Endothelial cell of umbilical vein (primary cell): ENCODE measurements around the gene LMTK2. TPM values are rescaled to one million over a fixed set of nuclear protein-coding genes. Genes with fewer than 3 reads are reported as not detected.

Source experiments
- BruUV-seq: library from RNA; stranded (reverse); fragments of 400-500 nt; replicated peaks from 2 replicates; lab custom pipeline; 2021; lab: Mats Ljungman, UMichigan
- CTCF ChIA-PET: fragments of 300-600, 350-600 bp; sonication (Branson Sonifier 250); formaldehyde crosslinking; loops from one replicate; lab custom pipeline; 2021; ENCODE audit warnings: antibody characterized with exemption, inconsistent platforms; lab: Charles Lee
- POLR2A ChIA-PET: fragments of 300-600, 350-600 bp; sonication (Branson Sonifier 250); formaldehyde crosslinking; loops from one replicate; lab custom pipeline; 2021; ENCODE audit warnings: antibody characterized with exemption, inconsistent platforms; lab: Charles Lee
- DNase-seq: peaks from one replicate; pipeline ENCODE4 v3.0.0-alpha.2; 2011; ENCODE audit warnings: low read depth, low spot score
- FAIRE-seq: peaks from 2 replicates; lab custom pipeline; 2011; peaks lifted over from hg19 to GRCh38; lab: Jason Lieb, UNC
- H2AFZ ChIP-seq: 2 replicates; pipeline ENCODE4 v1.6.0; 2012; ENCODE audit warnings: low read depth, low read length, control low read depth, inconsistent platforms
- H3K27ac ChIP-seq: 2 replicates; pipeline ENCODE4 v1.5.1; 2011; ENCODE audit warnings: low read depth, mild to moderate bottlenecking, control low read depth, low read length, moderate library complexity; ENCODE audit not compliant: insufficient read depth
- H3K27me3 ChIP-seq, 2 experiments: 2 replicates each; pipeline versions ENCODE4 v1.6.0 to v1.6.1; 2011; ENCODE audit warnings: low read length in 2 of 2, mixed read lengths in 1 of 2; ENCODE audit not compliant: control insufficient read depth in 2 of 2, insufficient read depth in 2 of 2
- H3K36me3 ChIP-seq, 2 experiments: 2 replicates in 1 of 2; 3 replicates in 1 of 2; pipeline ENCODE4 v1.5.1; 2011; ENCODE audit warnings: low read length in 2 of 2, mild to moderate bottlenecking in 1 of 2, moderate library complexity in 1 of 2; ENCODE audit not compliant: control insufficient read depth in 2 of 2, insufficient read depth in 2 of 2; ENCODE audit errors: extremely low read depth in 1 of 2
- H3K4me1 ChIP-seq: 3 replicates; pipeline ENCODE4 v1.5.1; 2011; ENCODE audit warnings: mild to moderate bottlenecking, low read length; ENCODE audit not compliant: control insufficient read depth, insufficient read depth; ENCODE audit errors: extremely low read depth
- H3K4me2 ChIP-seq: 2 replicates; pipeline ENCODE4 v1.6.1; 2011; ENCODE audit warnings: low read length, control low read depth, mixed read lengths; ENCODE audit not compliant: insufficient read depth
- H3K4me3 ChIP-seq, 3 experiments: fragments of 200-600 bp in 1 of 3; sonication (generic), shearing (Covaris generic) in 1 of 3; replicated peaks in 1 of 3; 2 replicates each; pipeline ENCODE4 v1.5.1; 2011 to 2016; ENCODE audit warnings: control low read depth in 3 of 3, low read length in 3 of 3, mild to moderate bottlenecking in 2 of 3, inconsistent platforms in 1 of 3, low read depth in 1 of 3, moderate library complexity in 1 of 3; ENCODE audit not compliant: insufficient read depth in 1 of 3
- H3K79me2 ChIP-seq: 2 replicates; pipeline ENCODE4 v1.6.0; 2012; ENCODE audit warnings: low read length, inconsistent platforms; ENCODE audit not compliant: control insufficient read depth, insufficient read depth
- H3K9ac ChIP-seq: replicated peaks from 2 replicates; pipeline ENCODE3; 2011; ENCODE audit warnings: low read length, control low read depth; ENCODE audit not compliant: insufficient read depth; ENCODE audit errors: extremely low read depth
- H3K9me1 ChIP-seq: replicated peaks from 3 replicates; pipeline ENCODE4 v1.6.0; 2011; ENCODE audit warnings: mild to moderate bottlenecking, low read length; ENCODE audit not compliant: control insufficient read depth, insufficient read depth; ENCODE audit errors: extremely low read depth
- H3K9me3 ChIP-seq: replicated peaks from 2 replicates; pipeline ENCODE4 v1.5.1; 2012; ENCODE audit warnings: low read length, inconsistent platforms; ENCODE audit not compliant: control insufficient read depth, insufficient read depth
- H4K20me1 ChIP-seq: replicated peaks from 2 replicates; pipeline ENCODE3; 2011; ENCODE audit warnings: mild to moderate bottlenecking, low read length; ENCODE audit not compliant: control insufficient read depth, insufficient read depth; ENCODE audit errors: extremely low read depth
- EZH2 ChIP-seq: IDR thresholded peaks from 2 replicates; pipeline ENCODE4 v1.6.1; 2012; ENCODE audit warnings: borderline replicate concordance, low read depth, mild to moderate bottlenecking, moderate library complexity, low read length, inconsistent platforms; ENCODE audit not compliant: severe bottlenecking
- FOS ChIP-seq: IDR thresholded peaks from 2 replicates; pipeline ENCODE4 v1.6.1; 2011; ENCODE audit warnings: mild to moderate bottlenecking, low read length, moderate library complexity, borderline replicate concordance; ENCODE audit not compliant: insufficient read depth
- POLR2A ChIP-seq: IDR thresholded peaks from 2 replicates; pipeline ENCODE4 v1.6.1; 2012; ENCODE audit warnings: low read depth, mild to moderate bottlenecking, control low read depth, low read length
- POLR2AphosphoS5 ChIP-seq: IDR thresholded peaks from 2 replicates; pipeline ENCODE4 v1.6.1; 2012; ENCODE audit warnings: low read depth, mild to moderate bottlenecking, control low read depth, low read length, moderate library complexity; ENCODE audit not compliant: insufficient read depth
- dilution Hi-C: fragments of 300-500 bp; cut with MboI; formaldehyde crosslinking; loops from one replicate; pipeline ENCODE4 v1.15.0; 2019; ENCODE audit warnings: low sequenced_read_pairs; ENCODE audit not compliant: extremely low pct_ligation_motif_present
- intact Hi-C: fragments of 100-400 bp; cut with micrococcal nuclease; formaldehyde crosslinking; loops from one replicate; pipeline ENCODE4 v1.10.0; 2022
- polyA plus RNA-seq, 4 experiments: library from polyadenylated mRNA; depleted of rRNA in 3 of 4; stranded (reverse) in 3 of 4; unstranded in 1 of 4; fragments of >200 nt; gene quantifications; 2 replicates each; pipeline versions ENCODE4 v1.2.1 to v1.2.3, GENCODE V29; 2011 to 2012; ENCODE audit warnings: missing spikeins in 1 of 4
- total RNA-seq: library from RNA; stranded (reverse); gene quantifications from 2 replicates; pipeline ENCODE4 v1.2.3, GENCODE V29; 2021

The LMTK2 gene
- total and polyA plus RNA-seq, 2 donors (not counting 3 experiments of a cell fraction or from before 2014, with no cell fraction given): 5.9 to 13.8 TPM

GRCh38 chr7:98212532-98213041 is 105.9 kb downstream of the LMTK2 start:
- no peaks in the 10 kb centered on the region for H4K20me1 ChIP-seq
- no peak for FAIRE-seq
- BruUV-seq: no TSS peak

GRCh38 chr7:98213296-98213887 is 106.7 kb downstream of the LMTK2 start:
- dilution Hi-C loops: no loop called here
- TF ChIP-seq EZH2 (no peak), POLR2A (peak; percentile 20)

More at GRCh38 chr7:98212532-98213041, 105.9 kb downstream of the LMTK2 start:
- Histone ChIP-seq H2AFZ (no peak overlapping the region), H3K4me1 (no peaks in the 10 kb centered on the region), H3K9me1 (no peaks in the 10 kb centered on the region), H3K9ac (no peak overlapping the region), H3K79me2 (no peaks in the 10 kb centered on the region), H3K4me2 (no peak overlapping the region), H3K9me3 (no peaks in the 10 kb centered on the region), H3K36me3 (peaks cover 2 to 12% of the 10 kb centered on the region in 2 experiments), H3K4me3 (no peak overlapping the region), H3K27me3 (no peaks in the 10 kb centered on the region), H3K27ac (no peak overlapping the region)
- DNase-seq: no peak
- intact Hi-C loops: no loop called here
- ChIA-PET CTCF (interaction anchor here (1.2 to 2.4 kb wide), 2 partner anchors 44 to 191 kb away, joined by 5 to 8 read pairs; no protein-coding TSS in a partner anchor), POLR2A (no interaction called here)
- dilution Hi-C loops: no loop called here
- TF ChIP-seq POLR2AphosphoS5: peak; percentile 16
- no peak for TF ChIP-seq FOS

More at GRCh38 chr7:98213296-98213887, 106.7 kb downstream of the LMTK2 start:
- intact Hi-C loops: no loop called here
- Histone ChIP-seq H3K36me3 (peaks cover 2 to 15% of the 10 kb centered on the region in 2 experiments), H3K4me1 (peaks cover 2% of the 10 kb centered on the region), H3K4me3 (no peak overlapping the region), H4K20me1 (no peaks in the 10 kb centered on the region), H3K79me2 (no peaks in the 10 kb centered on the region), H2AFZ (no peak overlapping the region), H3K9me3 (no peaks in the 10 kb centered on the region), H3K9me1 (no peaks in the 10 kb centered on the region), H3K27me3 (no peaks in the 10 kb centered on the region), H3K27ac (no peak overlapping the region), H3K9ac (no peak overlapping the region), H3K4me2 (no peak overlapping the region)
- DNase-seq (no peak), FAIRE-seq (no peak)
- ChIA-PET CTCF (interaction anchor here (1.0 to 2.4 kb wide), 2 partner anchors 45 to 192 kb away, joined by 3 to 8 read pairs; no protein-coding TSS in a partner anchor), POLR2A (no interaction called here)
- no TSS peak for BruUV-seq
